IgD-negative memory B cell (primary cell): Measurements from ENCODE around the gene CMTR1. TPM values are rescaled to one million over a fixed set of nuclear protein-coding genes. Genes with fewer than 3 reads are reported as not detected.
A peak's percentile ranks its signal among the peaks of the same experiment; 100 is the strongest.
"Not testable (repeated sequence)": the region's sequence is repeated elsewhere in the genome, so short reads cannot be mapped to it uniquely, and the experiment has no call there.

ENCODE experiments used
- H3K27ac Mint-ChIP-seq, 3 donors: one replicate each; pipeline ENCODE4 v1.8.0; 2020 to 2022; ENCODE audit warnings: mild to moderate bottlenecking in 3 of 3, mixed read lengths in 3 of 3, moderate library complexity in 1 of 3
- H3K27me3 Mint-ChIP-seq: one replicate; pipeline ENCODE4 v1.8.0; 2021; ENCODE audit warnings: mixed read lengths
- H3K36me3 Mint-ChIP-seq: one replicate; pipeline ENCODE4 v1.8.0; 2020; ENCODE audit warnings: mild to moderate bottlenecking, mixed read lengths
- H3K4me1 Mint-ChIP-seq, 3 donors: one replicate each; pipeline ENCODE4 v1.8.0; 2020 to 2022; ENCODE audit warnings: mixed read lengths in 3 of 3, mild to moderate bottlenecking in 1 of 3
- H3K4me3 Mint-ChIP-seq, 4 donors: one replicate each; pipeline ENCODE4 v1.8.0; 2020 to 2022; ENCODE audit warnings: mild to moderate bottlenecking in 4 of 4, mixed read lengths in 4 of 4, moderate library complexity in 3 of 4
- H3K9me3 Mint-ChIP-seq, 3 donors: one replicate each; pipeline ENCODE4 v1.8.0; 2020 to 2021; ENCODE audit warnings: mixed read lengths in 3 of 3, mild to moderate bottlenecking in 1 of 3
- polyA plus RNA-seq: library from polyadenylated mRNA; unstranded; fragments of 300-500 nt; fragmentation: Illumina TruSeq; gene quantifications from one replicate; pipeline ENCODE4 v1.2.3, GENCODE V29; 2021

CMTR1 gene, protein sequence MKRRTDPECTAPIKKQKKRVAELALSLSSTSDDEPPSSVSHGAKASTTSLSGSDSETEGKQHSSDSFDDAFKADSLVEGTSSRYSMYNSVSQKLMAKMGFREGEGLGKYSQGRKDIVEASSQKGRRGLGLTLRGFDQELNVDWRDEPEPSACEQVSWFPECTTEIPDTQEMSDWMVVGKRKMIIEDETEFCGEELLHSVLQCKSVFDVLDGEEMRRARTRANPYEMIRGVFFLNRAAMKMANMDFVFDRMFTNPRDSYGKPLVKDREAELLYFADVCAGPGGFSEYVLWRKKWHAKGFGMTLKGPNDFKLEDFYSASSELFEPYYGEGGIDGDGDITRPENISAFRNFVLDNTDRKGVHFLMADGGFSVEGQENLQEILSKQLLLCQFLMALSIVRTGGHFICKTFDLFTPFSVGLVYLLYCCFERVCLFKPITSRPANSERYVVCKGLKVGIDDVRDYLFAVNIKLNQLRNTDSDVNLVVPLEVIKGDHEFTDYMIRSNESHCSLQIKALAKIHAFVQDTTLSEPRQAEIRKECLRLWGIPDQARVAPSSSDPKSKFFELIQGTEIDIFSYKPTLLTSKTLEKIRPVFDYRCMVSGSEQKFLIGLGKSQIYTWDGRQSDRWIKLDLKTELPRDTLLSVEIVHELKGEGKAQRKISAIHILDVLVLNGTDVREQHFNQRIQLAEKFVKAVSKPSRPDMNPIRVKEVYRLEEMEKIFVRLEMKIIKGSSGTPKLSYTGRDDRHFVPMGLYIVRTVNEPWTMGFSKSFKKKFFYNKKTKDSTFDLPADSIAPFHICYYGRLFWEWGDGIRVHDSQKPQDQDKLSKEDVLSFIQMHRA
- polyA plus RNA-seq, result 27.5 TPM

DNA sequence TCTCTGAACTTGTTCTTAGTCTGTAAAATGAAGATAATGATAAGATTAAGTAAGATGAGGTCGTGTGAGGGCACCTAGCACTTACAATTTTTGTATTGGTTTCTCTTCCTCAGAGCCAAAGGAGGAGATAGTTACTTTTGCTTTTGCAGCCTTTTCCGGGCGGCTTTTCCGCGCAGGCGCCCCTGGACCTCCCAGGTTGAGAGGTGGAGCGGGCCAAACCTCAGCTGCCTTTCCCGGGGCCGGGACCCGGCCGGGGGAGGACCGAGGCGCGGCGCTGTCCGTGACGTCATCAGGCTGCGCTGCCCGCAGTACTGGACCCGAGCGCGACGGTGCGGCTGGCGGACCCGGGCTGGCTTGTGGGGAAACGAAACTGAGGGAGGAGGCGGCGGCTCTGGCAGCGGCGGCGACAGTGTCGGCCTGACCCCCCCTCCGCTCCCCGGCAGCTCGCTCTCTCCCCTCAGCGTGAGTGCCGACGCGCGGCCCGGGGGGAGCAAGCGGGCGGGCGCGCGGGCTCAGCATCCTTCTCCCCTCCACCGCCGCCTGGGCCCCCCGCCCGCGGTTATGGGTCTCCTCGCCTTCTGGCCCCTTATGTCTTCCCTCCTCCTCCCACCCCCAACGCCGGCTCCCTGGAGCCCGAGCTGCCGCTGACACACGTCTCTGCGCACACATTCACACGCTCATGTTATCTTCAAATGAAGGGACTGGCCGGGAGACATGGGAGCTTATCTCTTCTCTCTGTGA, at the start of gene CMTR1:
CMTR1 (plus strand) TSS at position 306 of the 741 bp plus-strand sequence. CDS start 2,409 bp downstream, outside the sequence.
- peak within 1 kb of the TSS; percentile 91 to 99 (median 94) for H3K4me3 Mint-ChIP-seq
- no peaks in the 10 kb centered on the region for H3K36me3 Mint-ChIP-seq

DNA sequence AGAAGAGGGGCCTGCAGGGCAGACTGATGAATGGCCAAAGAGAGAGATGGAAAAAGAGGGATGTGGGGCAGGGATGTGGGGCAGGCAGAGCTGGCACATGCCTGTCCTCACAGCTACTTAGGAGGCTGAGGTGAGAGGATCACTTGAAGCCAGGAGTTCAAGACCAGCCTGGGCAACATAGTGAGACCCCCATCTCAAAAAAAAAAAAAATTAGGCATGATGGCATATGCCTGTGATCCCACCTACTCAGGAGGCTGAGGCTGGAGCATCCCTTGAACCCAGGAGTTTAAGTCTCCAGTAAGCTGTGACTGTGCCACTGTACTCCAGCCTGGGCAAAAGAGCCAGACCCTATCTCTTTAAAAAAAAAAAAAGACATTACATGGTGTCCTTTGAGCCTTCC, 44.4 kb upstream of the CMTR1 start:
- Mint-ChIP-seq H3K36me3 (no peaks in the 10 kb centered on the region), H3K9me3 (no peaks in the 10 kb centered on the region), H3K4me1 (peaks cover 0 to 2% (median 0%) of the 10 kb centered on the region in 3 donors), H3K27ac (no peak overlapping the region), H3K4me3 (no peak overlapping the region), H3K27me3 (no peaks in the 10 kb centered on the region)

More for the DNA sequence above, at the start of gene CMTR1:
- Mint-ChIP-seq H3K27ac (peak within 1 kb of the TSS; percentile 93 to 97 (median 97)), H3K4me1 (peaks cover 16 to 28% (median 18%) of the 10 kb centered on the region in 3 donors), H3K27me3 (no peaks in the 10 kb centered on the region), H3K9me3 (peaks cover 0 to 3% (median 0%) of the 10 kb centered on the region in 3 donors)

DNA sequence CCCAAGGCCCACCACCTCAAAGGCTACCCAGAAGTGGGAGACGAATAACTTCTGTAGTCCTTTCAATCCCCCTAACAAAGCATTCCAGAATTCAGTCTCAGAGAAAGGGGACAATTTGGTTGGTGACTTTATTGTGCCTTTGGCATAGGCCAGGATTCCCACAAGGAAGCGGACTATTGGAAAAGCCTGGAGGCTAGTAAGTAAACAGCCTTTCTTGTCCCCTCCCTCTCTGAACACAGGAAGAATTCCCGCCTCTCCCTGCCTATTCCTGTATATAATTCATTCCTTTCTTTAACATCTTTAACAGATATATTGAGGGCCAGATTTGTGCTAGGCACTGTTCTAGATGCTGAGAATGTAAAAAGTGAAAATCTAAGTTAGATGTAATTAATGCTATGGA, 43.2 kb upstream of the CMTR1 start:
- H3K4me1 Mint-ChIP-seq, result peaks cover 0 to 2% (median 0%) of the 10 kb centered on the region in 3 donors
- no peak overlapping the region for H3K4me3 Mint-ChIP-seq

DNA sequence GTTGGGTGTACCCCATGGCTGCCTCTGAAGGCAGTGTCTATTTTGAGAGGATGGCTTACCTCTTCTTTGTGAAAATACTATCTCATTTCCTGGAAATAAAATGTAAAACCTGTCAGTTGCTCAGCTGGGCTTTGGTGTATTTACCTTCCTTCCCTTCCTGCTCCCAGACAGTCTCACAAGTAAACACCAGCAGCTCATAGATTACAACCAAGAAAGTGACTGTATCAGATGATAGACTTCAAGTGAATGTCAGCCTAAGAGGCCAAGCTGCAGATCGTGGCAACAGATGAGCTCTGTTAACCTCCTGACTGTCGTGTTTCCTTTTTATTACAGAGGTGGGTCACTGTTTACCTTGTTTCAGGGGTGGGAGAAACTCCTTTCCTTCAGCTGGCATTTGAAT, 41.9 kb upstream of the CMTR1 start:
- no peak overlapping the region for H3K27ac Mint-ChIP-seq
- no peak overlapping the region for H3K4me3 Mint-ChIP-seq
- no peaks in the 10 kb centered on the region for H3K9me3 Mint-ChIP-seq

More for the DNA sequence above, 43.2 kb upstream of the CMTR1 start:
- Mint-ChIP-seq H3K9me3 (no peaks in the 10 kb centered on the region), H3K36me3 (peaks cover 2% of the 10 kb centered on the region), H3K27me3 (no peaks in the 10 kb centered on the region), H3K27ac (no peak overlapping the region)

DNA sequence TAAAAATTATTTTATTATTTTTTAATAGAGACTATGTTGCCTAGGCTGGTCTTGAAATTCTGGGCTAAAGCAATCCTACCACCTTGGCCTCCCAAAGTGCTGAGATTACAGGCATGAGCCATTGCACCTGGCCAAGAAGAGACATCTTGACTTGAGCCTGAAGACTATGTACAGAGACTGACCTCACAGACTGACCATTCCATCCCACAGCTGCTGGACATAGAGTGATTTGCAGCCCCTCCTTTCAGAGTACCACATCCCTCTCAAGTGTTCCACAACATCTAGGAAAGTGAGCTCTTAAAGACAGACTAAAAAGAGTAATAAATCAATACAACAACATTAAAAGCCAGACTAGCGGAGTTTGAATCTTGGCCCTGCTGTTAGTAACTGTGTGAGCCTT, 40.2 kb upstream of the CMTR1 start:
- Mint-ChIP-seq H3K27ac (peak overlapping the region in 1 of 3 donors; percentile 75), H3K4me3 (no peak overlapping the region), H3K27me3 (no peaks in the 10 kb centered on the region), H3K36me3 (peaks cover 2% of the 10 kb centered on the region), H3K4me1 (peaks cover 0 to 2% (median 0%) of the 10 kb centered on the region in 3 donors), H3K9me3 (no peaks in the 10 kb centered on the region)

More for the DNA sequence above, 41.9 kb upstream of the CMTR1 start:
- Mint-ChIP-seq H3K36me3 (peaks cover 2% of the 10 kb centered on the region), H3K27me3 (no peaks in the 10 kb centered on the region), H3K4me1 (peaks cover 0 to 2% (median 0%) of the 10 kb centered on the region in 3 donors)

DNA sequence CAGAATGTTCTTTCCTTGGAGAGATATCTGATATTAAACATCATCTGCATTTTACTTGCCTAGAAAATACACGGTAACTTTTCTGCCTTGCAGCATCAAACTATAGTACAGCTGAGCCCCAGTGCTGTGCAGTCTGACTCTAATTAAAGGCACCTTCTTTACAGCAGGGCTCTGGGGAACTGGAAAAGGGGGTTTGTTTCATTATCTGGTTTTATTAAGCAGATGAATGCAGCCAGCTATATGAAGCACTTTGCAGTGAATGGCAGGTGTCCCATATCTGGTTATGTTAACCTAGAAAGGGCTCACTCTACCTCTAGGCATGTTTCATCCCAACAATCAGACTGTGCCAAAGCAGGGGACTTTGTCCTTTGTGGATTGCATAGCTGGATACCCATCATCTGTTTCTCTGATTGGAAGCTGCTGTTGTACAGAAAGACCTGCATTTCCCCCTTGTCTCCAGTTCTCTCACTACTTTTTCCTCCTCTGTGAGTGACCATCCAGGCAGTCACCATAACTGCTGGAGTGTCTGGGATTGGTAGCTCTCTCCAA, 39.6 kb upstream of the CMTR1 start:
- H3K27ac Mint-ChIP-seq, result no peak overlapping the region
- H3K4me3 Mint-ChIP-seq, result no peak overlapping the region
- no peaks in the 10 kb centered on the region for H3K27me3 Mint-ChIP-seq
- peaks cover 2% of the 10 kb centered on the region for H3K36me3 Mint-ChIP-seq
- no peaks in the 10 kb centered on the region for H3K9me3 Mint-ChIP-seq
- H3K4me1 Mint-ChIP-seq, result peaks cover 0 to 2% (median 0%) of the 10 kb centered on the region in 3 donors

DNA sequence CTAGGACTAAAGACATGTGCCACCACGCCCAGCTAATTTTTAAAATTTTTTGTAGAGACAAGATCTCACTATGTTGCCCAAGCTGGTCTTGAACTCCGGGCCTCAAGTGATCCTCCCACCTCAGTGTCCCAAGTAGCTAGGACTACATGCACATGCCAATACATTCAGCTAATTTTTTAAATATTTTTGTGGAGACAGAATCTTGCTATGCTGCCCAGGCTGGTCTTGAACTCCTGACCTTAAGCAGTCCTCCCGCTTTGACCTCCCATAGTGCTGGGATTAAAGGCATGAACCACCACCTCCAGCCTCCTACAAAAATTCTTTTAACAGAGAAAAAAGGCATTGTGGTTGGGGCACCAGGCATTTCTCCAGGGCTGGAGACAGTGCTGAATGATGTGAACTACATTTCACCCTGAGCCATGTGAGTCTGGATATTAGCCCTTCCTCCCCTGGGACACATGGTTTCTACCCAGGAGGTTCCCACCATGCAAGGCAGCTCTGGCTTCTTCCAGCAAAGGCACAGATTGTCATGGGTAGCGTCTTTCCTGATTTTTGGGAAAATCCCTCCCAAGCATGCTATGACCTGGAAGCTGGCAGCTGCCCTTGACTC, 36.3 kb upstream of the CMTR1 start:
- no peak overlapping the region for H3K4me3 Mint-ChIP-seq
- no peaks in the 10 kb centered on the region for H3K27me3 Mint-ChIP-seq
- no peak overlapping the region for H3K27ac Mint-ChIP-seq
- peaks cover 2% of the 10 kb centered on the region for H3K36me3 Mint-ChIP-seq
- no peaks in the 10 kb centered on the region for H3K9me3 Mint-ChIP-seq
- no peaks in the 10 kb centered on the region for H3K4me1 Mint-ChIP-seq

DNA sequence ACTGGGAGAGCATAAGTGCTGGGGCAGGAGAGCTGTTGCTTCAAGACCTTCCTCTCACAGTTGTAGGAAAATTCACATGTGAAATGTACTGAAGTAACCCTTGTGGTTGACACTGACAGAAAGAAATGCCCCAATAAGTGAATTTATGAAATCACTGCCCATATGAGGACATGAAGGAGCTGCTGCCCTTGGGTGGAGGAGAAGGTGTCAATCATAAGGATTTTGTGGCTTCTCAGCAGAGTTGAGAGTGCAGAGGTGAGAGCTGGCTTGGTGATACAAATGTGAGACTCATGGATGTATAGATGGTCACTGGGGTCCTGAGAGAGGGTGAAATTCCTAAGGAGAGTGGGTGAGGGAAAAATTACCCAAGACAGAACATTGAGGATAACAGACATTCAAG, 33.9 kb upstream of the CMTR1 start:
- Mint-ChIP-seq H3K4me3 (no peak overlapping the region), H3K4me1 (no peaks in the 10 kb centered on the region), H3K36me3 (peaks cover 2% of the 10 kb centered on the region), H3K9me3 (no peaks in the 10 kb centered on the region), H3K27me3 (no peaks in the 10 kb centered on the region), H3K27ac (no peak overlapping the region)

DNA sequence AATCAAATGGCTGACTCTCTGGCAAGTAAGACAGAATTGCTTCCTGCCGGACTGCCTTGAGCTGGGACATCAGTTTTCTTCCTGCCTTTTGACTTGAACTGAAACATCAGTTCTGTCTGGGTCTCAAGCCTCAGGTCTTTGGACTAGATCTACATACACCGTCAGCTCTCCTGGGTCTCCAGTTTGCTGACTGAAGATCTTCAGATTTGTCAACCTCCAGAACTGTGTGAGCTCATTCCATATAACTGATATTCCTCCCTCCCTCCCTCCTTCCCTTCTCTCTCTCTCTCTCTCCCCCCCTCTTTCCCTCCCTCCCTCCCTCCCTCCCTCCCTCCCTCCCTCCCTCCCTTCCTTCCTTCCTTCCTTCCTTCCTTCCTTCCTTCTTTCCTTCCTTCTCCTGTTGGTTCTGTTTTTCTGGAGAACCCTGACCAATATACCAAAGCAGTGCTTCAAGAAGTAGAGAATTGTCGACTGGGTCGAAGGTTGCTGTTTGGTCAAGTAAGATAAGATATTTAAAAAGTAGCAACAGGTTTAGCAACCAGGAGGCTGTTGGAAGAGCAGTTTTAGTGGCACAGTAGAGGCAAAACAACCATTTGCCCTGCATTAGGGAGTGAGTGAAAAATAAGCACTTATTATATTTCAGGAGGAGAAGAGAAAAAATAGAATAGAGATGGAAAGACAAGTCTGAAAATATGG, 33.1 kb upstream of the CMTR1 start:
- Mint-ChIP-seq H3K9me3 (no peaks in the 10 kb centered on the region), H3K4me1 (no peaks in the 10 kb centered on the region), H3K27me3 (no peaks in the 10 kb centered on the region), H3K27ac (peak overlapping the region in 2 of 3 donors; percentile 21 to 76), H3K4me3 (no peak overlapping the region), H3K36me3 (no peaks in the 10 kb centered on the region)

DNA sequence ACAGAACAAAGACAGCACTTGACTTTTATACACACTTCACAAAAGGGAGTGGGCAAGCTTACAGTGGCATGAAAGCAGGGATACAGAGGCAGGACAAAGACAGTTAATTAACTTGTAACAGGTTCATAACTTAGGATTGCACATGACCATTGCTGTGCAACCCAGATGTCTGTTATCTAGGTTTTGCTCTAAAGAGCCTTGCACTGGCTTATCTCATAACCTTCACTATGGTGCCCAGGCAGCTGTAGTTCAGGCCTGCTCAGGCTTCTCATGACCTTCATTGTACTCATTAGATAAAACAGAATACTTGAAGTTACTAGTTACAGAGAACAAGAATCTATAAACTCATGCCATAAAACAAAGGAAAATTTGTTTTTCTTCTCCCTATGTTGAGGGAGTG, 31.4 kb upstream of the CMTR1 start:
- not testable (repeated sequence) for H3K27me3 Mint-ChIP-seq, H3K4me3 Mint-ChIP-seq, H3K27ac Mint-ChIP-seq, H3K36me3 Mint-ChIP-seq, H3K9me3 Mint-ChIP-seq, H3K4me1 Mint-ChIP-seq

DNA sequence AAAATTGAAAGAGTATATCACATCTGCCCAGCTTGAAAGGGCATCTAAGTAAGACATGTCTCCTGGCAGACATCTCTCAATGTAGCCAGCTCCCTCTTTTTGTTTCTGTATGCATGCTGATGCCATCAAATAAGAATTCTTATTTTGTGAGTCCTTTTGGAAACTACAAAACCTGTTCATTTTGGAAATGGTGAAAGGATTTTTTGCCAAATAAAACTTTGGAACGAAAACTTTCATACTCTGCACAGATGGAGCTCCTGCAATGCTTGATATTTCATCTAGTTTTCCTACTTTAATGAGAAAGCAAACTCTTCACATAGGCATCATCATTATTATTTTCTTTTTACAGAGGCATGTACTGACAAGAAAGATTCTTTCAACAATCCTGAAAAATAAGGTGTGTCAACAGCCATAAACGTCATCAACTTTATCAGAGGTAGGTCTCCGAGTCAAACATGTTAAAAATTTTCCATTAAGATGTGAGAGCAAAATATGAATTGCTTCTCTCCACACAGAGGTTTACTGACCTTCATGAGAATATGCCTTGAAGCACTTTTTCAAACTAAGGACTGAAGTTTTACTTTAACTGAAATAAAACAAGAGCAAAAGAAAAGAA, 26.2 kb upstream of the CMTR1 start:
- no peaks in the 10 kb centered on the region for H3K27me3 Mint-ChIP-seq
- no peak overlapping the region for H3K27ac Mint-ChIP-seq
- no peaks in the 10 kb centered on the region for H3K4me1 Mint-ChIP-seq
- H3K9me3 Mint-ChIP-seq, result peaks cover 0 to 7% (median 2%) of the 10 kb centered on the region in 3 donors
- no peak overlapping the region for H3K4me3 Mint-ChIP-seq
- H3K36me3 Mint-ChIP-seq, result no peaks in the 10 kb centered on the region

DNA sequence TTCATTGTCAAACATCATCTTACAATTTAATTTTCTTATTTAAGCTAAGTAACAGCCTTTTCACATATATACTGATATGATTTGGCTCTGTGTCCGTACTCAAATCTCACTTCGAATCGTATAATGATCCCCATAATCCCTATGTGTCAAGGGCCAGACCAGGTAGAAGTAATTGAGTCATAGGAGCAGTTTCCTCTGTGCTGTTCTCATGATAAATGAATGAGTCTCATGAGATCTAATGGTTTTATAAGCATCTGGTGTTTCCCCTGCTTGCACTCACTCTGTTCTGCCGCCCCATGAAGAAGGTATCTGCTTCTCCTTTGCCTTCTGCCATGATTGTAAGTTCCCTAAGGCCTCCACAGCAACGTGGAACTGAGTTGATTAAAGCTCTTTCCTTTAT, 25.1 kb upstream of the CMTR1 start:
- no peaks in the 10 kb centered on the region for H3K36me3 Mint-ChIP-seq
- H3K27ac Mint-ChIP-seq, result no peak overlapping the region
- H3K4me3 Mint-ChIP-seq, result no peak overlapping the region
- H3K4me1 Mint-ChIP-seq, result no peaks in the 10 kb centered on the region
- H3K27me3 Mint-ChIP-seq, result no peaks in the 10 kb centered on the region
- H3K9me3 Mint-ChIP-seq, result peaks cover 0 to 7% (median 2%) of the 10 kb centered on the region in 3 donors

DNA sequence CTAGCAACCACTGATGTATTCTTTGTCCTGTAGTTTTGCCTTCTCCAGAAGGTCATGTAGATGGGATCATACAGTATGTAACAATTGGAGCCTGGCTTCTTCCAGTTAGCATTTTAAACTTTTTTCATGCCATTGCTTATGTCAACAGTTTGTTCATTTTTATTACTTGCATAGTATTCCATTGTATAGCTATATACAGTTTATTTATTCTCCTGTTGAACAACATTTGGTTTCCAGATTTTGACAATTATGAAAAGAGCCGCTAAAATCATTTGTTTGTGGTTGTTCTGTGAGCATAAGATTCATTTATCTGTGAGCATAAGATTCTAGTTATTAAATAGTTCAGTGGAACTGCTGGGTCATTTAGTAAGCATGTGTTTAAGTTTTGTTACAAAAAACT, 23.5 kb upstream of the CMTR1 start:
- no peak overlapping the region for H3K4me3 Mint-ChIP-seq
- no peaks in the 10 kb centered on the region for H3K4me1 Mint-ChIP-seq
- no peak overlapping the region for H3K27ac Mint-ChIP-seq
- H3K36me3 Mint-ChIP-seq, result no peaks in the 10 kb centered on the region
- no peaks in the 10 kb centered on the region for H3K27me3 Mint-ChIP-seq
- peaks cover 0 to 7% (median 2%) of the 10 kb centered on the region in 3 donors for H3K9me3 Mint-ChIP-seq
